Measurements from ENCODE around the gene TGFB2. TPM values are rescaled to one million over a fixed set of nuclear protein-coding genes. Genes with fewer than 3 reads are reported as not detected.

Gene TGFB2
- total RNA-seq, 4 donors from 2014 or later, result 2.2 to 16.7 (median 8.0) TPM

- no peaks in the 10 kb centered on the region for H3K4me1 ChIP-seq
- TF ChIP-seq POLR2A (IDR thresholded peaks at IDR 0.05), result no peak
- TF ChIP-seq, protein P1, sequence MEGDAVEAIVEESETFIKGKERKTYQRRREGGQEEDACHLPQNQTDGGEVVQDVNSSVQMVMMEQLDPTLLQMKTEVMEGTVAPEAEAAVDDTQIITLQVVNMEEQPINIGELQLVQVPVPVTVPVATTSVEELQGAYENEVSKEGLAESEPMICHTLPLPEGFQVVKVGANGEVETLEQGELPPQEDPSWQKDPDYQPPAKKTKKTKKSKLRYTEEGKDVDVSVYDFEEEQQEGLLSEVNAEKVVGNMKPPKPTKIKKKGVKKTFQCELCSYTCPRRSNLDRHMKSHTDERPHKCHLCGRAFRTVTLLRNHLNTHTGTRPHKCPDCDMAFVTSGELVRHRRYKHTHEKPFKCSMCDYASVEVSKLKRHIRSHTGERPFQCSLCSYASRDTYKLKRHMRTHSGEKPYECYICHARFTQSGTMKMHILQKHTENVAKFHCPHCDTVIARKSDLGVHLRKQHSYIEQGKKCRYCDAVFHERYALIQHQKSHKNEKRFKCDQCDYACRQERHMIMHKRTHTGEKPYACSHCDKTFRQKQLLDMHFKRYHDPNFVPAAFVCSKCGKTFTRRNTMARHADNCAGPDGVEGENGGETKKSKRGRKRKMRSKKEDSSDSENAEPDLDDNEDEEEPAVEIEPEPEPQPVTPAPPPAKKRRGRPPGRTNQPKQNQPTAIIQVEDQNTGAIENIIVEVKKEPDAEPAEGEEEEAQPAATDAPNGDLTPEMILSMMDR (IDR thresholded peaks at IDR 0.05), result no peak
- H3K27ac ChIP-seq, result no peak overlapping the region
- intact Hi-C loops (cut with DNase I), result no loop called here
- H3K36me3 ChIP-seq, result no peaks in the 10 kb centered on the region
- no peak overlapping the region for H3K4me3 ChIP-seq (replicated peaks in 1 of 3)
- H3K27me3 ChIP-seq, result no peaks in the 10 kb centered on the region
- WGBS, 2 donors, result 79 to 90% methylated on average over 5 of the region's 5 CpGs
- H3K9me3 ChIP-seq, result no peaks in the 10 kb centered on the region
- no peak for DNase-seq
Observed at GRCh38 chr1:218444173-218444572, 99.0 kb downstream of the TGFB2 start.

DNA sequence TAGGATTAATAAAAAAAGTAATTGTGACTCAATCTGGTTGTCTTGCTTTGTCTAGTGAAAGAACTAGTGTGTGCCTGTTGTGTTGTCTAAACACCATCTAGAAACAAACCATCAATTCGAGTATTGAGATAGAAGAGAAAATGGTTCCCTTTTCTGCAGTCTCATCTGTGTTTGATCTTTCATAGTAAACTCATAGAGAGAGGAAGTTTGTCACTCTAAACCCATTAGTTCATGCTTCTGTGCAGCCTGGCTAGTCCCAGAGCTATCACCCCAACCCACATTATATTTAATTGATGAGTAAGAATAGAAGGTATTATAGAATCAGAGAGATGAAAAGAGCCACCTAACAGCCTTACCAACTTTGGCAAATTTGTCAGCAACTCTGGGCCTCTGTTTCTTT, 99.5 kb downstream of the TGFB2 start:
- H3K9me3 ChIP-seq, result no peaks in the 10 kb centered on the region
- no peaks in the 10 kb centered on the region for H3K27me3 ChIP-seq
- intact Hi-C loops (cut with DNase I), result no loop called here
- no peak overlapping the region for H3K27ac ChIP-seq
- H3K4me3 ChIP-seq (replicated peaks in 1 of 3), result no peak overlapping the region
- H3K36me3 ChIP-seq, result no peaks in the 10 kb centered on the region
- H3K4me1 ChIP-seq, result no peaks in the 10 kb centered on the region
- no peak for DNase-seq
- TF ChIP-seq POLR2A (IDR thresholded peaks at IDR 0.05), result no peak
- TF ChIP-seq, protein P1 (IDR thresholded peaks at IDR 0.05), result no peak
- WGBS, 2 donors, result 83 to 89% methylated on average over 1 of the region's 1 CpG

DNA sequence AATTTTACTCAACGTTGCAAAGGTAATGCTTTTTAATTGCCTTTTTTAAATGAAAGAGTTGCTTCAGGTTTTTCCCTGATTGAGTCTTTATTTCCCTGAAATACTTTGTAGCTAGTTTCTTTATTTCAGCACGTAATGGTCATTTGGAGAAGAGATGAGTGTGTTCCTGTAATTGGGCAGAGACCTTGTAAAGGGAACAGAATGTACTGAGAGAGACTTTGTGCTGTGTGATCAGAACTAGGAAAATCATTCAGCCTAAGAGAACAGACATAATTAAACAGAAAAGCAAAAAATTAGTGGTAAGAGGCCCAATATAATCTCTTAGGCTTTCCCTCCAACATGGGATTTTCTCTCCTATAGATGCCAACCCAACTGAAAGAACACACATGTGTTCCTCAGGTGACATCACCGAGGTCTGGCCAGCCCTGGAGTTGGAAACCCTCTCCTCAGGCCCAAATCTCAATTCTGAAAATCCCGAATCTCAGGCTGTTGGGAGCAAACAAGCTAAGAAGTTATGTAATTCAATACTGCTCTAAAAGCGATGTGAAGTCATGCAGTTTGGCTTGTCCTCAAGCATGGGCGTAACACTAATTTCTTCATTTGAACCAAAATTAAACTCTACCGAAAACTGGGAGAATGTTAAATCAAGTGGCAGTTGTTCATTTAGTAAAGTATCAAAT, 102.0 kb downstream of the TGFB2 start:
- DNase-seq, result no peak
- no peaks in the 10 kb centered on the region for H3K27me3 ChIP-seq
- no peaks in the 10 kb centered on the region for H3K36me3 ChIP-seq
- no peaks in the 10 kb centered on the region for H3K9me3 ChIP-seq
- WGBS, 2 donors, result 80 to 94% methylated on average over 7 of the region's 7 CpGs
- H3K4me3 ChIP-seq (replicated peaks in 1 of 3), result no peak overlapping the region
- no peaks in the 10 kb centered on the region for H3K4me1 ChIP-seq
- H3K27ac ChIP-seq, result no peak overlapping the region
- intact Hi-C loops (cut with DNase I), result no loop called here
- TF ChIP-seq, protein P1 (IDR thresholded peaks at IDR 0.05), result no peak
- no peak for TF ChIP-seq POLR2A (IDR thresholded peaks at IDR 0.05)

DNA sequence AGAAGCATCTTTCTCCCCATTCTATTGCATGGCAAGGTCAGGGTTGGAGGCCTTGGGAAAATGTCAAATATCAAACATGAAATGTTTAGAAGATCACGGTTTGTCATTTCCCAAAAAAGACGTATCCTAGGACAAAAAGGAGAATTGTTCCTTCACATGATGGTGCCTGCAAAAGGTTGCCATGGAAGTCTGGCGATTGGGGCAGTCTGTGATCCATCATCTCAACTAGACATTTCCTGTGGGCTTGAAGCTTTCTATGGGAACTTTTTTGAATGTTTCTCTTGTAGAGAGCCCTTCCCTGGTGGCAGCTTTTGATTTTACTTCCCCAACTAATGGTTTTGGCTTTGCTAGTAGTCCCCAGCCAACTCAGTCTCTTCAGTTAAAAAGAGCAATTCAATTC, 106.3 kb downstream of the TGFB2 start:
- Histone ChIP-seq H3K4me1 (no peaks in the 10 kb centered on the region), H3K27ac (no peak overlapping the region), H3K27me3 (no peaks in the 10 kb centered on the region), H3K36me3 (no peaks in the 10 kb centered on the region), H3K4me3 (replicated peaks in 1 of 3) (no peak overlapping the region), H3K9me3 (no peaks in the 10 kb centered on the region)
- no peak for TF ChIP-seq POLR2A (IDR thresholded peaks at IDR 0.05)
- TF ChIP-seq, protein P1 (IDR thresholded peaks at IDR 0.05), result no peak
- DNase-seq, result no peak
- intact Hi-C loops (cut with DNase I), result loop anchor here (10.0 kb wide), 1 partner anchor 67 kb away; no protein-coding TSS in a partner anchor
- WGBS, 2 donors, result 79% methylated on average over 3 of the region's 3 CpGs

- peaks cover 3 to 7% of the 10 kb centered on the region in 2 donors for H3K4me1 ChIP-seq
- TF ChIP-seq POLR2A (IDR thresholded peaks at IDR 0.05), result no peak
- TF ChIP-seq, protein P1 (IDR thresholded peaks at IDR 0.05), result no peak
- no peaks in the 10 kb centered on the region for H3K36me3 ChIP-seq
- no peak overlapping the region for H3K27ac ChIP-seq
- no peak overlapping the region for H3K4me3 ChIP-seq (replicated peaks in 1 of 3)
- WGBS, 2 donors, result 92% methylated on average over 2 of the region's 2 CpGs
- no peaks in the 10 kb centered on the region for H3K9me3 ChIP-seq
- DNase-seq, result no peak
- H3K27me3 ChIP-seq, result no peaks in the 10 kb centered on the region
- intact Hi-C loops (cut with DNase I), result loop anchor here (10.0 kb wide), 1 partner anchor 70 kb away; no protein-coding TSS in a partner anchor
Observed at GRCh38 chr1:218454700-218455282, 109.7 kb downstream of the TGFB2 start.

Data from thyroid gland (tissue), 4 donors.